Subcutaneous adipose tissue (tissue), 4 donors: ENCODE data around the gene LRRFIP2. TPM values are rescaled to one million over a fixed set of nuclear protein-coding genes. Genes with fewer than 3 reads are reported as not detected.

Source experiments
- CTCF ChIP-seq: fragments of 450-650 bp; IDR thresholded peaks from one replicate; pipeline ENCODE4 v1.5.1; 2016; ENCODE audit warnings: low read depth, mild to moderate bottlenecking, control low read depth, antibody characterized with exemption, moderate library complexity
- total RNA-seq, 4 donors: library from RNA; depleted of rRNA; stranded (reverse); fragments of >200 nt; gene quantifications; one replicate each; pipeline ENCODE4 v1.1.0, GENCODE V29; 2016

LRRFIP2 gene
- total RNA-seq, 4 donors from 2014 or later, result 38.2 to 73.8 (median 46.5) TPM

GRCh38 chr3:37030588-37030987, 143.8 kb downstream of the LRRFIP2 start:
- TF ChIP-seq CTCF, result no peak

- TF ChIP-seq CTCF, result no peak
These were observed 144.7 kb downstream of the LRRFIP2 start for GRCh38 chr3:37029516-37030163.

- TF ChIP-seq CTCF, result no peak
These were observed 145.3 kb downstream of the LRRFIP2 start for GRCh38 chr3:37029111-37029510.

- no peak for TF ChIP-seq CTCF
These were observed 146.1 kb downstream of the LRRFIP2 start for GRCh38 chr3:37028329-37028728.

- no peak for TF ChIP-seq CTCF
These were observed 147.5 kb downstream of the LRRFIP2 start for GRCh38 chr3:37026851-37027250.

- no peak for TF ChIP-seq CTCF
These were observed 148.6 kb downstream of the LRRFIP2 start for GRCh38 chr3:37025561-37026335.

- no peak for TF ChIP-seq CTCF
These were observed 149.5 kb downstream of the LRRFIP2 start for GRCh38 chr3:37024820-37025405.
